Activated T-helper 9 cell treated with anti-CD3 and anti-CD28 coated beads, Interleukin-2, amount 50 U/mL, for 16 hours (primary cell): ENCODE results near the gene PCSK5.
"Not testable (repeated sequence)": the region's sequence is repeated elsewhere in the genome, so short reads cannot be mapped to it uniquely, and the experiment has no call there.

Source experiments
- DNase-seq: peaks from one replicate; pipeline ENCODE4 v3.0.0-alpha.2; 2020; ENCODE audit warnings: low read depth

PCSK5 gene

GRCh38 chr9:76007935-76008334 lies 117.5 kb downstream of the PCSK5 start:
- DNase-seq: no peak

- no peak for DNase-seq
These were observed 123.3 kb downstream of the PCSK5 start for GRCh38 chr9:76013809-76014208.

GRCh38 chr9:76018235-76018634 lies 127.8 kb downstream of the PCSK5 start:
- DNase-seq: no peak

- DNase-seq: no peak
These were observed 128.3 kb downstream of the PCSK5 start for GRCh38 chr9:76018761-76019160.

- no peak for DNase-seq
These were observed 130.2 kb downstream of the PCSK5 start for GRCh38 chr9:76020652-76021051.

- no peak for DNase-seq
These were observed 131.8 kb downstream of the PCSK5 start for GRCh38 chr9:76022317-76022716.

GRCh38 chr9:76023715-76024195 lies 133.3 kb downstream of the PCSK5 start:
- no peak for DNase-seq

GRCh38 chr9:76025286-76025685 lies 134.8 kb downstream of the PCSK5 start:
- no peak for DNase-seq

- no peak for DNase-seq
These were observed 136.3 kb downstream of the PCSK5 start for GRCh38 chr9:76026796-76027195.

- no peak for DNase-seq
These were observed 136.9 kb downstream of the PCSK5 start for GRCh38 chr9:76027416-76027815.

- no peak for DNase-seq
These were observed 137.4 kb downstream of the PCSK5 start for GRCh38 chr9:76027861-76028260.

- no peak for DNase-seq
These were observed 141.7 kb downstream of the PCSK5 start for GRCh38 chr9:76032038-76032796.

GRCh38 chr9:76032797-76033373 lies 142.4 kb downstream of the PCSK5 start:
- no peak for DNase-seq

- DNase-seq: no peak
These were observed 143.6 kb downstream of the PCSK5 start for GRCh38 chr9:76034049-76034448.

GRCh38 chr9:76036762-76037161 lies 146.3 kb downstream of the PCSK5 start:
- DNase-seq: no peak

- DNase-seq: no peak
These were observed 147.2 kb downstream of the PCSK5 start for GRCh38 chr9:76037587-76038225.

- DNase-seq: no peak
These were observed 148.0 kb downstream of the PCSK5 start for GRCh38 chr9:76038431-76038830.

- no peak for DNase-seq
These were observed 153.9 kb downstream of the PCSK5 start for GRCh38 chr9:76044266-76044819.

GRCh38 chr9:76045221-76045620 lies 154.7 kb downstream of the PCSK5 start:
- no peak for DNase-seq

- no peak for DNase-seq
These were observed 158.9 kb downstream of the PCSK5 start for GRCh38 chr9:76049341-76049740.

GRCh38 chr9:76067696-76068095 lies 177.2 kb downstream of the PCSK5 start:
- no peak for DNase-seq

- no peak for DNase-seq
These were observed 187.1 kb downstream of the PCSK5 start for GRCh38 chr9:76077537-76077936.

GRCh38 chr9:76081281-76081680 lies 190.8 kb downstream of the PCSK5 start:
- not testable (repeated sequence) for DNase-seq
